Stimulated activated CD4-positive, alpha-beta T cell treated with anti-CD3 and anti-CD28 coated beads, Interleukin-4, amount 100 ng/mL, for 48 hours (primary cell): ENCODE measurements around the gene TMEM184A.

Experiments
- DNase-seq, 2 donors: peaks; one replicate each; pipeline ENCODE4 v3.0.0-alpha.2; 2020; ENCODE audit warnings: low read depth in 2 of 2

Gene TMEM184A

DNA sequence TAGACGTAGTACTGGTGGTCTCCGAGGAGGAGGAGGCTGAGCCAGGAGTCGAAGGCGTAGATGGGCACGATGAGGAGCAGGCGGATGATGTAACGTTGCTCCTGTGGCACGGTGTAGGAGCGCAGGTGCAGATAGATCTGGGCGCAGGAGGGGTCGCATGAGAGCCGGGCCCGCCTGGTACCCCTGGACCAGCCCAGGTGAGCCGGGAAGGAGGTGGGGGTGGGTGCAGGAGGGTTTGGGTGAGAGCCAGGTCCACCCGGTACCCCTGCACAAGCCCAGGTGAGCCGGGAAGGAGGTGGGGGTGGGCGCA is 5.2 kb downstream of the TMEM184A start:
- no peak for DNase-seq

- no peak for DNase-seq
Measured at GRCh38 chr7:1550005-1550845, 5.8 kb downstream of the TMEM184A start.

DNA sequence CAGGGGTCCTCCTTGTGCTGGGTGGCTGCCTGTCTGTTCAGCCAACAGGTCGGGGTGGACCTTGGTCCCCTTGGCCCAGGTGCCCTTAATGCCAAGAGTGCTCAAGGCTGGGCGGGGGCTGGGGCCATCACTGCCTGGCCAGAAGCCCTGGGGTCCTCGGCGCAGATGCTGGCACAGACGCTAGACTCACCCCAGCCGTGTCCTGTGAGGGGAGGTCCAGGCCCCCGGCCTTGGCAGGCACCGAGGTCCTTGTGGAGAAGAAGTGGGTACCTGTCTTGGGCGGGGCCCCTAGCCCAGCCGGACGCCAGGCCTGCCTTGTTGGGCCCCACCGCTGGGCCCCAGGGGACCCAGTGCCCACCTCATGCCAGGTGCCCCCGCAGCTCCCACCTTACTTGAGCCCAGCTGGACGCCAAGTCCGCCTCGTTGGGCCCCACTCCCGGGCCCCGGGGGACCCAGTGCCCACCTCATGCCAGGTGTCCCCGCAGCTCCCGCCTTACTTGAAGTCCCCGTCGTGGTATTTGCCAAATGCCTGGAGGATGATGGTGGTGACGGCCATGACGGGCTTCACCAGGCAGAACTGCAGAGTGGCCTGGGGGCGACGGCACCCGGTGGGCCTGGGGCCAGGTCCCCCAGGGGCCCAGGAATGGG is 6.5 kb downstream of the TMEM184A start:
- no peak for DNase-seq

DNA sequence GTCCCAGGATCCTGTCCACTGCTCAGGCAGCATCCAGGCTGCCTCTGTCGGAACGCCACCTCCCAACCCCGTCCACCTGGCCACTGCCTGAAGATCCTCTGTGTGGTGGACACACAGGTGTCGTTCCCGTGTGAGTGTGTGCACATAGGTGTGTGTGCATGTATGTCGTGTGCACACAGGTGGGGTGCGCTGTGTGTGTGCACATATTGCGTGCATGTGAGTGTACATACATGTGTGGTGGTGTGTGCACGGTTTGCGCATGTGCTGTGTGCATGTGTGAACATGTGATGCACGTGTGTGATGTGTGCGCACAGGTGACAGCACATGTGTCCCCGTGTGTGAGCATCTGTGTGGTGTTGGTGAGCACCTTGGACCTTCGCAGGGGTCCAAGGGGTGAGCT is 7.1 kb downstream of the TMEM184A start:
- DNase-seq: no peak

- DNase-seq: no peak
Measured at GRCh38 chr7:1548438-1548831, 7.6 kb downstream of the TMEM184A start.

DNA sequence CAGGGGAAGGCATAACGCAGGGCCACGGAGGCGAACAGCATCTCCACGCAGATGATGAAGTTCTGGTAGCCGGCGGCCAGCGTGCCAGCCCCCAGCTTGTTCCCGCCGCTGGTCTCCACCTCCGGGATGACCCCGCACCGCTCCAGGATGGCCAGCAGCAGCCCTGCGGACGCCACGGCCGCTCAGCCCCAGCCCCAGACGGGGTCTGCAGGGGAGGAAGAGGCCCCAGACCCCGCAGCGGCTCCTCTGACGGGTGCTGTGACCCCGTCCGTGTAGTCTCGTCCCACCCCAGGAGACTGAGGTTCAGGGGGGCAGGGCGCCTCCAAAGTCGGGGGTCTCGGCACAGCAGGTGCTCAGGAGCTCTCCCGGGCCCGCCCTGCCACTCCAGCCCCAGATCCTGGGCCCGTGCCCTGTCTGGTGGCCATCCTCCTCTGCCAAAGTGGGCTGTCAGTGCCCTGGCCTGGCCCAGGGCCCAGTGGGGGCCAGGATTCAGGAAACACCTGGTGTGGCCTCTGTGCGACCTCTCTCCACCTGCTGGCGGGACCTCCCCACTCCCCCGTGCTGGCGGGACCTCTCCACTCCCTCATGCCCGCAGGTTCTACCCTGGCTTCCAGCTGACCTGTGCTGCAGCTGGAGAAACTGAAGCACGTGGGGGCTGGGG is 8.1 kb downstream of the TMEM184A start:
- DNase-seq: no peak

DNA sequence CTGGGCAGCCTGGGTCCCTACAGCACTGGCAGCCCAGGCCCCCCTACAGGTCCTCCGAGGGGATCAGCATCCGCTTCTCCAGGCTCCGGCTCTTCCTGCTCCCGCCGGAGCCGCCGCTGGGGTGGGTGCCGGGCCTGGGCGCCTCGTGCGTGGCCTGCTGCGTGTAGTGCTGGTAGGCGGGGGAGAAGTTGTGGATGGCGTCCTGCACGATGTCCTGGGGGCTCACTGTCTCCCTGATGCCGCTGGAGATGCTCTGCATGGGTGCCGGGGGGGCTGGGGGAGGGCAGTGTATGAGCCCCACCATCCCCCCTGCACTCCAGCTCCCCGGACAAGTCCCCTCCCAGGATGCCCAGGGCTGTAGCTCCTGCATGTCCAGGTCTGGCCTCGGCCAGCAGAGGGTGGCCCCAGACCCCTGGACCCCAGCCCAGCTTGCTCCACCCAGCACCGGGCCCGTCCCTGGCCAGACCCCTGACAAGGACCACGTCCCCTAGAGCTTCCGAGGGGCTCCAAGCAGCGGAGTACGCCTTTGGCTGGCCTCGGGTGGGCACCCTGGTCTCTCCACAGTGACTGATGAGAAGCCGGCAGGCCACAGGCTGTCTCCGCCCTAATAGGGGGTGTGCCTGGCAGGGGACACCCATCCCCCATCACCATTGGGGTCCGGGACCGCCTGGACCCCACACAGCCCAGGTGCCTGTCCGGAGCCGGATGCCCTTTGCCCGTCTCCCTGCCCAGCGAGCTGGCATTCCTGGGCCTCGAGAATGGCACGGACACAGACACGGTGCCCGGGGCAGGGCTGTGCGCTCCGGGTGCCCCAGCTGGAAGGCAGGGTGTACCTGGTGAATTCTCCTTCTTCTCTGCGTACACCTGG is 8.9 kb downstream of the TMEM184A start:
- no peak for DNase-seq

DNA sequence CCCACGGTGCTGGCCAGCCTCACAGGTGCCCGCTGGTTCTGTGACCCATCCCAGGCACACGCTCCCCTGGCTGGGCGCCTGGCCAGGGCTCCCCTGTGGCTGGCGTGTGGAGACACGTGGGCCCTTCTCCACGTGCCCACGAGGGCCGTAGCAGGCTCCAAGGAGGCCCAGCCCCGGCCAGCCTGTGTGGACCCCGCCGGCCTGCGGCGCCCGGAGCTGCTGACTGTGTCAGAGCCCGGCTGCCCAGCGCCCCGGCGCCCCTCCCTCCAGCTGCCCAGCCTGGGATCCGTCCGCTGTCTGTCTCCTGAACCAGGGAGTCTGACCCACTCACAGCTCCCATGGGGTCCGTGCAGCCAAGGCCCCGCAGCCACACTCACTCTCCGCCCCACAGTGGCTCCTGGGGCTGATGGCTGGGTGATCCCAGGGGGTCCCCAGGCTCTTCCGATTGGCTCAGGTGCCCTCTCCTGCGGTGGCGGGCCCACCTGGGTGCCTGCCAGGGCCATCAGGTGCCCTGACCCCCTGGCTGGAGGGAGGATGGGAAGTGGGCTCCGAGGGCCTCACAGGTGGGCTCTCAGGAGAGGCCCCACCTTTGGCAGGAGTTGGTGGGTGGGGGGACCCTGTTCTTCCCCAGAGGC is 9.6 kb downstream of the TMEM184A start:
- no peak for DNase-seq

DNA sequence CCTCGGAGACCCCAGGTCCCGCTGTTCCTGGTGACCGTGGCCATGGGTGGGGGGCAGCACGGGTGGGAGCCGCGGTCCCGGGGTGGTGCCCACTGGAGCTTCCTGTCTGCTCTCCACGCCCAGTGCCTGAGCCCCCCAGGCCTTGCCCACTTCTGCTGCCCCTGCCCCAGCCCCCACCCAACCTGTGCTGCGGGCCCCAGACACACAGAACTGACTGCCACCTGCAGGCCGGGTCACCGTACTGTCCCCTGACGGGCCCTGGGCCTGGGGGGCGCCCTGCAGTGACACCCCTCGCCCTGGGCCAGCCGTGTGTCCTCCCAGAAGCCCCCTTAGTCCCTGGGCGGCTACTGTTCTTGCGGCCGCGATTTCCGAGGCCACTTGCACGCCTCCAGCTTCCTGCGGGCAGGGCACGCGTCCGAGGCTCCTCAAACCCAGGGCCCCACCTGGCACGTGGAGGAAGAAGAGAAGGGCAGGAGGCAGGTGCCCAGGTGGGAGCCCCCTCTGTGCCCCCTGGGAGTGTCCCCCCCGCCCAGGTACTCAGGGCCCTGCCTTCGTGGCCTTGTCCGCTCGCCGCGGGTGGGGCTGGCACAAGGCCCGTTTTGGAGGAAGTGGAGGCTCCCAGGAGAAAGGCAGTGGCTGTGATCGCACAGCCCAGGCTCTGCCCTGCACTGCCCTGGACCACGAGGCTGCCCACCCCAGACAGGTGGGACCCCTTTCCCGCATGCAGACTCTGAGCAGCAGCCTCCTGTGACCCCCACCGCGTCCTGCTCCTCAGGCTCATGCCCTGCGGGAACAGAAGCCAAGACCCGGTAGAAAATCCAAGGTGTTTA is 10.4 kb downstream of the TMEM184A start:
- no peak for DNase-seq

DNA sequence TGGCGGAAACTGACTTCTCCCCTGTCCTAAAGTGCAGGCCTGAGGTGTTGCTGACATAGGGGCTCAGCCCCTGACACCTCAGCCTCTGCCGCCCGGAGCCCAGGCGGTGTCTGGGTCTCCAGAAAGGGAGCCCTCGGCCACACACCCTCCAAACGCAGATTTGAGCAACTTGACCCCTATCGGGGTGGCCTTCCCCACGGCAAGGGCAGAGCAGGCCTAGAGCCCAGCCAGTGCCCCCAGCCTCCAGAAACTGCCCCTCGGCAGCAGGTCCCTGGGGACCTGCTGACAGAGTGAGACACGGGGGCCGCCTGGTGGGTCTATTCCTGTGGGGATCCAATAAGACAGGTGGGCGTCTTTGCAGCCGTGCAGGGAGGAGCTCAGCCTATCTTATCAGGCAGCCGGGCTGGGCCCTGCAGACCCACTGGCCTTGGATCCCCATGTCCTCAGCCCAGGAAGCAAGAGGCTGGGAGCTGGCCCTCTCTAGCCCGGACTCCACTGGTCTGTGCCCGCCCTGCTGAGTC is 11.0 kb downstream of the TMEM184A start:
- no peak for DNase-seq

- DNase-seq: no peak
Measured at GRCh38 chr7:1544178-1544895, 11.7 kb downstream of the TMEM184A start.

- DNase-seq: no peak
Measured at GRCh38 chr7:1543826-1544177, 12.2 kb downstream of the TMEM184A start.

DNA sequence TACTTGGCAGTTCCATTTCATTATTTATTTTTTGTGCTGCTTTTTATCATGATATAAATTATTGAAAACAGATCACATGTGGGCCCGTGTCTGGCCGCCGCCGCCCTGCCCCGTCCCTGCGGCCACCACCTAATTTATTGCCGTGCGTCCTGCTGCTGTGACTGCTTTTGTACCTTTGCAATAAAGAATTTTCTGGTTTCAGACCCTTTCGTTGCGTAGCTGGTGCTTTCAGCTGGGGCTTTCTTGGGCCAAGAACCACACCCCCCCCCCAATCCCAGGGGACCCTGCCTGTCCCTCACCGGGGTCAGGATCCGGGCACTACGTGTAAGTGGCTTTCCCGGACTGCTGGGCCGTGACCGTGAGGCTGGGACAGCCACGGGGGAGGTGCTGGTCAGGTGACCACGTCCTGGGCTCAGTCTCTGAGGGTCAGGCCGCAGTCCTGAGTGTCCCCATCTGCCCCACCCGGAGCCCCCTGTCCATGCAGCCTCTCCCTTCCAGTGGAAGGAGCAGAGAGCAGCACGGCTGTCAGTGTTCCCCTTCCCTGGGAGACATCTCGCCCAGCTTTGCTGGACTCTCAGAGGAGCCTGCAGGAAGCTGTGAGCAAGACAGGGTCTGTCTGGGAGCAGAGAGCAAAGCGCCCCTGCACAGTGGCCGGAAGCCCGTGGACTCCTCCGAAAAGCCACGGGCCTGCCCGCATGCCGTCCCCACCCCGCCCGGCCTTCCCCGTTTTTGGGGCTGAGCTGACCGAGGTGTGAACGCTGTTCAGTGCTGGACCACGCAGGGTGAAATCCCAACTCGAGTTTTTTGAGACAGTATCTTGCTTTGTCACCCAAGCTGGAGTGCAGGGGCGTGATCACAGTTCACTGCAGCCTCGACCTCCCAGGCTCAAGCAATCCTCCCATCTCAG is 12.9 kb downstream of the TMEM184A start:
- DNase-seq: no peak

- DNase-seq: no peak
Measured at GRCh38 chr7:1542329-1542728, 13.7 kb downstream of the TMEM184A start.

DNA sequence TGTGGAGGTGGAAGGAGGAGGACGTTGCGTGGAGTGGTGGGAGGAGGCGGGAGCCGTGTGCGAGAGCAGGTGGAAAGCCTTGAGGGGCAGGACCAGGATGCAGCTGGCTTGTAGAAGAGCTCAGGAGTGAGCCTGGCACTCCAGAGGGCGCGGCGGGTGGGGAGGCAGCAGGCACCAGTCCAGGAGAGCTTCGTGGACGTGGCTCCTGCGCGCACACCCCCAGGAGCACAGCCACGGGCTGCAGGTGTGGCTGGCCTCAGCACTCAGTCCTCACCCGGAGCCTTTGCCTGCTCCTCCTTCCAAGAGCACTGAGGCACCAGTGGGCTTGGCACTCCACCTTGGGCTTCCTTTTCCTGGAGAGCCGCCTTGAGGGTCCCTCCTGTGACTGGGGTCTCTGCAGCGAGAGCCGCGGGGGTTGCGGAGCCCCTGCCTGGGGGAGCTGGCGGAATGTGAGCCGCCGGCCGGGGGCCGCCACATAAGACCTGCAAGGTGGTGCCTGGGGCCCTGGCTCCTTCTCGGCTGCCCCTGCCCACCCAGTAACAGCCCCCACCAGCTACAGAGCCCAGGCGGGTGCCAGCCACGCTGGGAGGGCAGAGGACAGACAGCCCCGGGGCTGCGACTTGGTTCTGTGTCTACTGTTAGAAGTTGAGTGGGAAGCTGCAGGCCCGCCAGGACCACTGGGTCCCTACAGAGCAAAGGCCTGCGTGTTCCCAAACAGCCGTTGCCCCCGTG is 14.4 kb downstream of the TMEM184A start:
- DNase-seq: no peak

DNA sequence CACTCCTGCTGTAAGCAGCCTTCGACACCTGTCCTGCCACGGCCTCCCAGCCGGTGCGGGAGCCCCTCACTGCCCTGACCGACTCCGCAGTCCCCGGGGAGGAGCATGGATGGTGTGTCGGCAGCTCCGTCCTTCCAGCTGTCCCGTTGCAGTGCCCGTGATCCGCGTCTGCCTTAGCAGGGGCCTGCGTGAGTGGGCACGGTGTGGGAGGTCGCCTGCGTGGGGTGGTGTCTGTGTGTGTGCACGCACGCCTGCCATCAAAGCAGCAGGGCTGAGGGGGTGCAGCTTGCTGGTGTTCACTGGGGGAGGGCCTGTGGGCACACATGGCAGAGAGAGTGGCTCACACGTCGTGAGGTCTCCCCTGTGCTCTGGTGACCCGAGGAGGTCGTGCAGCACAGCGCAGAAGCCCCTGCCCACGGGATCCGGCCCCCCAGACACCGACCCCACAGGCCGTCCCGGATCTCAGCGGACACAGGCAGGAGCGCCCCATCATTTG is 15.2 kb downstream of the TMEM184A start:
- DNase-seq: no peak

DNA sequence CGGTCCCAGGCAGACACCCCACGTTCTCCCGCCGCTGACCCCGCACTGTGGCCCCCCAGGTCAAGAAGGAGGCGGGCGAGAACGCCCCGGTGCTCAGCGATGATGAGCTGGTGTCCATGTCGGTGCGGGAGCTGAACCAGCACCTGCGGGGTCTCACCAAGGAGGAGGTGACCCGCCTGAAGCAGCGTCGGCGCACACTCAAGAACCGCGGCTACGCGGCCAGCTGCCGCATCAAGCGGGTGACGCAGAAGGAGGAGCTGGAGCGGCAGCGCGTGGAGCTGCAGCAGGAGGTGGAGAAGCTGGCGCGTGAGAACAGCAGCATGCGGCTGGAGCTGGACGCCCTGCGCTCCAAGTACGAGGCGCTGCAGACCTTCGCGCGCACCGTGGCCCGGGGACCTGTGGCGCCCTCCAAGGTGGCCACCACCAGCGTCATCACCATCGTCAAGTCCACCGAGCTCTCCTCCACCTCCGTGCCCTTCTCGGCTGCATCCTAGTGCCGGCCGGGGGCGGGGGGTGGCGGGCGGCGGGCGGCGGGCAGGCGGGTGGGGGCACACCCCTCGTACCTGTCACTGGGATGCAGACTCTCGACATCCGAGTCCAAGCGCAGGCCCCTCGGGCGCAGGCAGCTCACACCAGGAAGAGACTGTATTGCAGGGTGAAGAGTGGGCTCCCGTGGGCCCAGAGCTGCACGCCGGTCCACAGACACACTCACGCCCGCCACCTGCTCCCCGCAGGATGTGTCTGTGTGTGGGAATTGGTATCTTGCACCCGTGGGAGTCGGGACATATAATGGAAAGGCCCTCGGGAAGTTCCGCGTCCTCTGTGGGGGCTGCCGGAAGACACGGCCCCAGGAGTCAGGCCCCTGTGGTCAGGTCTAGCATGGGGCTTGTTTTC is 15.9 kb downstream of the TMEM184A start:
- DNase-seq: no peak
